GM21381 (cell line): ENCODE data around the gene TCOF1.

Experiments
- ATAC-seq: cut with Tn5 transposase; IDR thresholded peaks from one replicate; pipeline ENCODE4 v1.9.1; 2021; ENCODE audit warnings: mild to moderate bottlenecking, moderate library complexity; ENCODE audit not compliant: unreplicated experiment

TCOF1 gene

GRCh38 chr5:150357326-150358260 is at the start of gene TCOF1:
TSS of gene TCOF1 (plus strand) at chr5:150357697. CDS start at chr5:150357747, 50 bp downstream.
- ATAC-seq, result peak; percentile 92

DNA sequence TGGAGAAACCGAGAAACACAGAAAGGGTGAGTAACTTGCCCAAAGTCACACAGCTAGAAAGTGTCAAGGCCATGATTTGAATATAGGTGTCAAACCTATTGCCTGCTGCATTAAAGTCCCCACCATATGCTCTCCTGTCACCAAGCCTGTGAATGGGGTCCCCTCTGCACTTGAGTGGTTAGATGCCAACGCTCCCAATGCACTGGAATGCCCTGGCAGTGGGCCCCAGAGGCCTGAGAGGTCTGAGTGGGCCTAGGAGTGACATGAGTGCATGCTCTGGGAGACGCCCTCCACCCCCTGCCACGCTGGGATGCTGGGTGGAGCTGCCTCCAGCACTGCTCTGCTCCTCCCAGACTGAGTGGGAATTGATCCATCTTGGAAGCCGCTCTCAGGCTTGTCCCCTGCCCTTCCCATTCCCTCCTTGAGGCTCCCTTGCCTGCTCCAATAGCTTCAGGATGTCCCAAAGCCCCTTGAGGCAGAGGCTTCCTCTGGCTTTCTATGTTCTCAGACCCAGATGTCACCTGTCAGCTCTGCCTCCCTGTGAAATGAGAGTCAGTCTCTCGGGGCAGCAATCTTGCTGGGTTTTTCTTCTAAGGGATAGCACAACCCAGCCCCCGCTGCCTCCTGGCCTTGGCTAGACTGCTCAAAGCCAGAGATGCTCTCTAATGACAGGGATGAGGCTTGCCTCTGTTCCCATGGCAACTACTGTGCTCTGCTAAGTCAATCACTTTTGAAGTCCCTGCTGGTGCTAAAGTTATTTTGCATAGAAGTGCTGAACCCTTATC is 48.2 kb upstream of the TCOF1 start:
- ATAC-seq, result no peak

GRCh38 chr5:150309886-150310239 is 47.6 kb upstream of the TCOF1 start:
- no peak for ATAC-seq

- ATAC-seq, result no peak
These were observed 47.3 kb upstream of the TCOF1 start for GRCh38 chr5:150310246-150310645.

GRCh38 chr5:150311015-150311692 is 46.3 kb upstream of the TCOF1 start:
- ATAC-seq, result no peak

DNA sequence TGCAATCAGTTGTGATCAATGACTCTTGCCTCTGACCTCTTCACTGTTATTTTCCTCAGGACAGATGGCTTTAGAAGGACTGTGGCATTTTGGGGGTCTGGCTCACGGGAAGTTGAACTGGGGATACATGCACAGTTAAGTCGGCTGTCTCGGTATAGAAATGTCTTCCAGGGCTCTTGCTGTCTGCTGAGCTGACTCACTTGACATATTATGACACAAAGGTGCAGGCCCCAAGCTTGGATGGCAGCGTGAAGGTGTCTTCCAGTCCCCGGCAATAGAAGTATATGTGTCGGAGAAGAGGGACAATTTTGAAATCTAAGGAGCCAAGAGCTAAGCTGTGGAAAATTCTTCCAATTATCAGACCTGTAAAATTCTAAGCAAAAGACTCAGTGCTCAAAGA is 45.0 kb upstream of the TCOF1 start:
- ATAC-seq, result no peak

- ATAC-seq, result no peak
These were observed 44.0 kb upstream of the TCOF1 start for GRCh38 chr5:150313501-150313900.

- ATAC-seq, result no peak
These were observed 43.4 kb upstream of the TCOF1 start for GRCh38 chr5:150313921-150314716.

DNA sequence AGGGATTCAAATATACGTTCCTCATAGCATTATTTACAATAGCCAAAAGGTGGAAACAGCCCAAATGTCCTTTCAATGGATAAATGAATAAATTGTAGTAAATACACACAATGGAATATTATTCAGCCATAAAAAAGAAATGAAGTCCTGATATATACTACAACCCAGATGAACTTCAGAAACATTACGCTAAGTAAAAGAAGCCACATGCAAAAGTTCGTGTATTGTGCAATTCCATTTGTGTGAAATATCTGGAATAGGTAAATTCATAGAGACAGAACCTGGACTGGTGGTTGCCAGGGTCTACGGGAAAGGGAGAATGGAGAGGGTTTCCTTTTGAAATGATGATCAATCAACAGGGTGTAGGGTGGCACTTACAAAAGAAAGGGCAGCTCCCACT is 42.3 kb upstream of the TCOF1 start:
- ATAC-seq, result no peak

DNA sequence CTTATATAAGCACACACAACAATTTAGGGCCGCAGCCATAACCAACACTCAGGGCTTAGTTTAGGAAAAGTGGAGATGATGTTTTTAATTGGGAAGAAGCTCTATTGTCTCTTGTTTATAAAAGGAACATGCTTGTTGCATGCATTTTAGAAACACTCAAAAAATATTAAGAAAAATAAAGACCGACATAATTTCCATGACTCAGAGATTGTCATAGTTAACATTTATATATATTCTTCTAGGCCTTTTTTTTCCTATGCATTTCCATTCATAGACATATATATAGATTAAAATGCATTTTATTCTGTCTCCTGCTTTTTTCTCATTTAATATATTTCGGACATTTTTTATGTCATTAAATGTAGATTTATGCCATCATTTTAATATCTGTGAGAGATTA is 41.2 kb upstream of the TCOF1 start:
- no peak for ATAC-seq

DNA sequence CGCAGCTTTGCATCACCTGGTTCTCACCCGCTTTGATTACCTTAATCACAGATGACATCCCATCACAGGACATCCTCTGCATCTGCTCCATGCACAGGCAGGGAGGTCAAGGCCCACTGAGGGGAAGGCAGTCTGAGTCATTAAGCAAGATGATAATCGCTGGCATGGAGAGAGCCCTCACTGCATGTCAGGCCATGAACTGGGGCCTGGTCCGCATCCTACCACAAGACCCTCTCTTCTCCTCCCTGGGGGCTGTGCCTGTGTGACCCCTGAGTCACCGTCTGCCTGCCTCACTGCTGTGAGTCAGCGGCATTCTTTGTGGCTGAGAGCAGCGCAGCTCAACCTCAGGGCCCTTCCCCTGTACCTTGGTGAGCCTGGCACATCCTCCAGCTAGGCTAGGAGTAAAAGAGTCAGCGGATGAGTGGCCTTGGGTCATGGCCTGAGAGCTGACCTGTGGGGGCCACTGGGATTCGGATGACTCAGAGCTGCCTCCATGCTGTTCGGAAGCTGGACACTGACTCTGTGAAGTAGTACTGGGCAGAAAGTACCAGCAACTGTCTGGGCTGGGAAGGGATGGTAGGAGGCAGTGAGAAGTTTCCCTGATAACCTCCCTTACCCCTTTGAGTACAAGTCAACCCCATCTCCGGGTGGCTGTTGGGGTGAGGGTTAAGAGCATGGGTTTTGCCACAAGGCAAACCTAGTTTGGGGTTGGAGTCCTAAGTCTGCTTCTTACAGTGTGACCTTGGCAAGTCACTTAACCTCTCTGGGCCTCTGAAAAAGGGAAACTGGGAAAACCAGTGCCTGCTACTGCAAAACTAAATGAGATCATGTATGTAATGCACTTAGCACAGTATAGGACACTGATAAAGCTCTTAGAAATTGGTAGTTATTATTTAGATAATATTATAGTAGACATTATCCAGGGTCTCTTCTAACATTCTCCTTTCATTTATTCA is 40.2 kb upstream of the TCOF1 start:
- no peak for ATAC-seq

DNA sequence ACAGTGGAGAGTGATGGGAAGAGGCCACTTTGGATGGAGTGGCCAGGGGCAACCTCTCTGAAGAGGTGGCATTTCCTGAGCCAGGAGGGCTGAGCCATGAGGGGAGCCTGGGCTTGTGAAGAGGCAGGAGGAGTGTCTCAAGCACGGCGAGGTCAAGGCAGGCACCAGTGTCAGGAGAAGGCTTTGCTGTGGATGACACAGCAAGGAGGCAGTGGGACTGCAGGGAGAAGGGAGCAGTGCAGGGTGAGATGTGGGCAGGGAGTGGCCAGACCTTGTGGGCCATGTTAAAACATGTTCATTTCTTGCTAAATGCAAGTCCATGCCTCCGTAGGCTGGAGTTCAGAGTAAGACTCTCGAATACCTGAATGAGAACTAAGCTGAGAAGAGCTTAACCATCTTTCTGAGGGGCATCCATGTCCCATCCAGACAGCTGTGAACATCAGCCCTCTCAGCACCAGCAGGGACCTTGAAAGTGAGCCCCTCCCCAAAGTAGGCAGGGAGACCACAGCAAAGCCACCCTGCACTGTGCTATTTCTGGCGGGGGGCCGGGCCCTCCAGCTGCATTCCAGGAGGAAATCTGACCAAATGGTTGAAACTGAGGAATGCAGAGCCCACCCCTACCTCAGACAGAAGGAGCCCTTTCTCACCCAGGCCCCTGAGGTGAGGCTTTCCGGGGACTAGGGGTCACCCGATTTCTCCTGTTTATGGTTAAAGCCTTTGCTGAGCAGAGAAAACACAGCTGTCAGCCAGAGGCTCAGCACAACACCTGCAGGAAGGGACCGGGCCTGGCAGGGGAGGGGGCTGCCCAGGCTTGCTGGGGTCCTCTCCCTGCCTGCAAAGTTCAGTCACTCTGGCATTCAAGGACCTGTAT is 38.6 kb upstream of the TCOF1 start:
- ATAC-seq, result no peak

GRCh38 chr5:150319484-150319790 is 38.1 kb upstream of the TCOF1 start:
- no peak for ATAC-seq

- ATAC-seq, result no peak
These were observed 37.4 kb upstream of the TCOF1 start for GRCh38 chr5:150320044-150320613.

GRCh38 chr5:150321211-150321610 is 36.3 kb upstream of the TCOF1 start:
- ATAC-seq, result no peak

DNA sequence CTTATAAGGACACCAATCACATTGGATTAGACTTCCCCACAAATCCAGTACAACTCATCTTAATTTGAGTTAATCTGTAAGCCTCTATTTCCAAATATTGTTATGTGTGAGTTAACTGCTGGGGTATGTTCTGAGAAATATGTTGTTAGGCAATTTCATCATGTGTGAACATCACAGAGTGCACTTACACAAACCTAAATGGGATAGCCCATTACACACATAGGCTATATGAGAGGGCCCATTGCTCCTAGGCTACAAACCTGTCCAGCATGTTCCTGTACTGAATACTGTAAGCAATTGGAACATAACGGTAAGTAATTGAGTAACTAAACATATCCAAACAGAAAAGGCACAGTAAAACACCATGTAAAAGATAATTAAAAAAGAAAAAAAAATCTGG is 35.7 kb upstream of the TCOF1 start:
- no peak for ATAC-seq

- no peak for ATAC-seq
These were observed 35.3 kb upstream of the TCOF1 start for GRCh38 chr5:150322202-150322601.

DNA sequence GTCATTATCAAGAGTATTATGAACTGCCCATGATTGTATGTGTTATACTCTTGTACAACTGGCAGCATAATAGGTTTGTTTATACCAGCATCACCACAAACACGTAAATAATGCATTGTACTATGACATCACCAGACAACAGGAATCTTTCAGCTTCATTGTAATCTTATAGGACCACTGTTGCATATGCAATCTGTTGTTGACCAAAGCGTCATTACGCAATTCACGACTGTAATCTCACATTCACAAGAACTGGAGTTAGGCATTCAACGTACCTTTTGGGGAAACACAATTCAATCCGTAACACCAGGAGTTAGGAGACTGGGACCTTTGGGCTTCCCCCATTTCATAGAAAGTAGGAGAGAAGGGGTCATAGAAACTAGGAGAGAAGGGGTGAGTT is 34.4 kb upstream of the TCOF1 start:
- no peak for ATAC-seq
